Measurements from ENCODE around the gene BMPER.

BMPER gene

GRCh38 chr7:34191771-34192479, 286.6 kb downstream of the BMPER start:
- DNase-seq: peak in 1 of 2 experiments; percentile 6

GRCh38 chr7:34192906-34193305, 287.6 kb downstream of the BMPER start:
- DNase-seq: no peak

- no peak for DNase-seq
These were observed 292.9 kb downstream of the BMPER start for GRCh38 chr7:34198231-34198641.
